ENCODE results near the gene DCTN5. TPM values are rescaled to one million over a fixed set of nuclear protein-coding genes. Genes with fewer than 3 reads are reported as not detected.

Gene DCTN5
- 102 and 117 TPM in 2 replicates for total RNA-seq

DNA sequence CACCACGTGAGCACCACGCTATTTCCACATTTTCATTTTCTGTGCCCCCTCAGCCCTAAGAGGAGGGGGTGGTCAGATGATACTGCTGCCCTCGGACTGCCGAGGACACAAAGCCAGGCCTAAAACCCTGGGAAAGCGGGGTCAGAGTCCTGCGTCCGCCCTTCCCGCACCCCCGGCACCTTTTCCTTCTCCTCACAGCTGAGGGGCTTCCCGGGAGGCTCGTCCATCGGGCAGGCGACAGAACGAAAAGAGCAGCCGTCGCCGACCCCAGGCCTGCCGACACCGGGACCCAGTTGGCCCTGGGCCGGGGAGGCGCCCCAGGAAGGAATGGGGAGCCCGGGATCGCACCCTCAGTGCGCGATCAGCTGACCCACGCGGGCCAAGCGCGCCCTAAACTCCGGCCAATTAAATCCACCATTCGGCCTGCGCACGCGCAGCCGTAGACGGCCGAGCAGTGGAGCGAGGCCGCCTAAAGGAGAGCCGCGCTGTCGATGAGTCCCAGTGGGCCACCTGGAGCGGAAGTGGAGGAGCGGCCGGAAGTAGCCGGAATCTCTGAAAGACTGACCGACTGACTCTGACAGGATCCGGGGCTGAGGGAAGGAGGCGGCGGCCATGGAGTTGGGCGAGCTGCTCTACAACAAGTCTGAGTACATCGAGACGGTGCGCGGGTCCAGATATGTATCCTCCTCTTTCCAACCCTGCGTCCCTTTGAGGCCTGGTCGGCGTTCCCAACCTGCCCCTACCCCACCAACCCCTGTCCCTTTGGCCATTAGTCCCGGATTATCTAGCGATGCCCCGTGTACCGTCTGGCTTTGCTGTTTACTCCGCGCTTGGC lies at the start of gene DCTN5, which contains the start of gene PALB2:
Gene DCTN5, plus strand, starts transcription at position 536 of the 835 bp plus-strand sequence. Its CDS starts 77 bp downstream, at position 613.
Gene PALB2, minus strand, starts transcription at position 380 of the 835 bp plus-strand sequence. Its CDS starts 153 bp downstream, at position 227.

DNA sequence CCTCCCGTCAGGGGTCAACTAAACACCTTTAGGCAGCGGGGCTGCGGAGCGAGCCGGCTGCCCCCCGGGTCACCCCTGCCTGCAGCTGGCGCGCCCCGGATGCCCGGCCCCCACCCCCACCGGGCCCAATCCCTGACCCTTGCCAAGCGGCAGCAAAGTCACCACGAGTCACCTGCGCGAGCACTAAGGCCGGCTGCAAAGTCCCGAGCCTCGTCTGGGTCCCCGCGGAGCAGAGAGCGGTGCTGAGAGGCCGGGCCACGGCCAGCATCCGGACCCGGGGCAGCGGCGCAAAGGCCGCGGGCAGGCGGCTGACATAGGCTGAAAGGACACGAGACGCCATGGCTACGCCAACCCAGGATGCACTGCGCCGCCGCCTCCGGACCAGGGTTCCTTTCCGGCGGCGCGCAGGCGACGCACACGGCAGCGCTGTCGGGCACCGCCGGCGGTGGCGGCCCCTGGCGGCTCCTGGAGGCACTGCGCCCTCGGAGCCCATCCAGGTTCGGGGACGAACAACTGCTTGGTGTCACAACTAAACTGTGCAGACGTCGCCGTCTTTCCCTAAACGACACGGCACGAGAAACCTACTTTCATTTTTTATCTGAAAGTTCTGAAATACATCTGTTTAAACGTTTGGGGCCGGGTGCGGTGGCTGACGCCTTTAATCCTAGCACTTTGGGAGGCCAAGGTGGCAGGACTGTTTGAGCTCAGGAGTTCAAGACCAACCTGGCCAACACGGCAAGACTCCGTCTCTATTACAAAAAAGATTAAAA lies 45.1 kb upstream of the DCTN5 start, which contains the start of gene NDUFAB1:
Gene NDUFAB1, minus strand, starts transcription at position 366 of the 770 bp plus-strand sequence. Its CDS starts 26 bp downstream, at position 340.

DNA sequence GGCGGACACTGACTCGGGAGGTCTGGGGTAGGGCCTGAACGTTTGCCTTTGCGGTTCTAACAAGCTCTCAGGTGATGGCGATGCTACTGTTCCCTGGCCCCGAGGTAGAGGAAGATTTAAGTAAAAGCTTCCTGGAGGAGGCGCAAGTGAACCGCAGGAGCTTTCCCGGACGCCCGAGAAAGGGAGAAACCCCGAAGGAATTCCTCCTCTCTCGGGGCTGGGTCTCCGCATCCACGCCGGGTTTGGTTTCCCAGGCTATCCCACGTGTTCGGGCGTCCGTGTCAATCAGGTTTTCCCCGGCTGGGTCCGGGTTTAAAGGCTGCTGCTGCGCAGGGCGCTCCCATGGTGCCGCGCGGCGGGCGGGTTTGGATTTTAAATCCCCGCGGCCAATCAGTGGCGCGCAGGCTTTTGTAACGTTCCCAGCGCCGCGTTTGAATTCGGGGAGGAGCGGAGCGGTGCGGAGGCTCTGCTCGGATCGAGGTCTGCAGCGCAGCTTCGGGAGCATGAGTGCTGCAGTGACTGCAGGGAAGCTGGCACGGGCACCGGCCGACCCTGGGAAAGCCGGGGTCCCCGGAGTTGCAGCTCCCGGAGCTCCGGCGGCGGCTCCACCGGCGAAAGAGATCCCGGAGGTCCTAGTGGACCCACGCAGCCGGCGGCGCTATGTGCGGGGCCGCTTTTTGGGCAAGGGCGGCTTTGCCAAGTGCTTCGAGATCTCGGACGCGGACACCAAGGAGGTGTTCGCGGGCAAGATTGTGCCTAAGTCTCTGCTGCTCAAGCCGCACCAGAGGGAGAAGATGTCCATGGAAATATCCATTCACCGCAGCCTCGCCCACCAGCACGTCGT lies 37.4 kb downstream of the DCTN5 start, which contains the start of gene PLK1:
Gene PLK1, plus strand, starts transcription at position 460 of the 844 bp plus-strand sequence. Its CDS starts 44 bp downstream, at position 504.

DNA sequence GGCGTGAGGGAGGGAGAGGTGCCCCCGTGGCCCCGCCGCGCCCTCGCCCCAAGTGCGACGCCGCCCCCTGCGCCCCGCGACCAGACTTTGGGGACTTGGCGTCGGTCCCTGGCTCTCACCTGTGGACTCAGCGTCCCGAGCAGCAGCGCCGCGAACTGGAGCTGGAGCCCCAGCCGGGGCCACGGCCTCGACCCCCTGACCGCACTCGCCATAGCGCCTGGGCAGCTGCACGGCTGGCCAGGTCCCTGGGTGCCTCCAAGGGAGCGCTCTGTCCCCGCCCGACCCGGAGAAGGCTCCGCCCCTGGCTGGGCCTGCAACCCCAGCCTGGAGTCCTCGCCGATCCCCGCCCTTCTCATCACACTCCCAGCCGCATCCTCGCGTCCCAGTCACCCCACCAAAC lies 71.7 kb downstream of the DCTN5 start, which contains the start of gene ERN2:
Gene ERN2, minus strand, starts transcription at position 247 of the 400 bp plus-strand sequence. Its CDS starts 35 bp downstream, at position 212.

Other genes starting within 250 kb of the DCTN5 start
- 22.0 and 29.5 TPM in 2 replicates for gene COG7, start 188.3 kb upstream of the DCTN5 start, total RNA-seq
- 30.0 and 44.7 TPM in 2 replicates for gene GGA2, start 131.0 kb upstream of the DCTN5 start, total RNA-seq
- 40.1 and 61.9 TPM in 2 replicates for gene EARS2, start 84.1 kb upstream of the DCTN5 start, total RNA-seq
- gene UBFD1, start 83.7 kb upstream of the DCTN5 start, total RNA-seq = 149 and 167 TPM in 2 replicates
- 50.1 and 78.1 TPM in 2 replicates for gene NDUFAB1, start 45.1 kb upstream of the DCTN5 start, total RNA-seq
- gene PALB2, start 156 bp upstream of the DCTN5 start, total RNA-seq = 10.1 and 10.4 TPM in 2 replicates
- gene PLK1, start 37.4 kb downstream of the DCTN5 start, total RNA-seq = 3.3 and 13.5 TPM in 2 replicates
- gene ERN2, start 71.8 kb downstream of the DCTN5 start, total RNA-seq = not detected in 2 replicates
- gene CHP2, start 113.6 kb downstream of the DCTN5 start, total RNA-seq = not detected in 2 replicates
- gene PRKCB, start 194.5 kb downstream of the DCTN5 start, total RNA-seq = under 0.01 and 0.30 TPM in 2 replicates

Data from smooth muscle cell of the umbilical artery (primary cell).